ENCODE measurements around the gene REXO4.
"Not testable (repeated sequence)": the region's sequence is repeated elsewhere in the genome, so short reads cannot be mapped to it uniquely, and the experiment has no call there.

REXO4 gene

DNA sequence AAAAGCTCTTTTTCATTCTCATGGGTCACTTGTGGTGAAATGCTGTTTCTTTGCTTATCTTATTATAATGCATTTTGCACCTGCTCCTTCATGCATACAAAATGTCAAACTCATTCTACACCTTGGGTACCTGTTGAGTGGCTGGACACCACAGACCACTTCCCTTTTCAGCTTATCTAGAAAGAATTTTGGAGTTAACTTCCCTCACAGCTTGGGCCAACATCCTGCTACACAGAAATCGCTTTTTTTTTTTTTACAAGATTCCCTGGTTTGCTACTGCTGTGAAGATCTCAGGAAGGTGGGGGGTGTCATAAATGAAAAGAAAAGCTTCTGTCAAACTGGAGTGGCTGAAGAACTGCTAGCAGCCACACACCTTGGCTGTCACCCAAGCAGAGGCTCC, 2.6 kb downstream of the REXO4 start:
- DNase-seq: no peak

DNA sequence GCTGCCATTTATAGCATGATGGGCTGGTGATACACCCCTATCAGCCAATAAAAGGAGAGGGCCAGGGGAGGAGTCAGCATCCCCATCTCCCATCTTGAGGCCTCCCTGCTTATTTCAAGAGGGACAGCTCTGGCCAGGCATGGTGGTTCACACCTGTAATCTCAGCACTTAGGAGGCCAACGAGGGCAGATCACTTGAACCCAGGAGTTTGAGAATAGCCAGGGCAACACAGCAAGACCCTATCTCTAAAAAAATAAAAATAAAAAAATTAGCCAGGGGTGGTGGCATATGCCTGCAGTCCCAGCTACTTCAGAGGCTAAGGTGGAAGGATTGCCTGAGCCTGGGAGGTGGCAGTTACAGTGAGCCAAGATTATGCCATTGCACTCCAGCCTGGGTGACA, 9.8 kb downstream of the REXO4 start:
- no peak for DNase-seq

DNA sequence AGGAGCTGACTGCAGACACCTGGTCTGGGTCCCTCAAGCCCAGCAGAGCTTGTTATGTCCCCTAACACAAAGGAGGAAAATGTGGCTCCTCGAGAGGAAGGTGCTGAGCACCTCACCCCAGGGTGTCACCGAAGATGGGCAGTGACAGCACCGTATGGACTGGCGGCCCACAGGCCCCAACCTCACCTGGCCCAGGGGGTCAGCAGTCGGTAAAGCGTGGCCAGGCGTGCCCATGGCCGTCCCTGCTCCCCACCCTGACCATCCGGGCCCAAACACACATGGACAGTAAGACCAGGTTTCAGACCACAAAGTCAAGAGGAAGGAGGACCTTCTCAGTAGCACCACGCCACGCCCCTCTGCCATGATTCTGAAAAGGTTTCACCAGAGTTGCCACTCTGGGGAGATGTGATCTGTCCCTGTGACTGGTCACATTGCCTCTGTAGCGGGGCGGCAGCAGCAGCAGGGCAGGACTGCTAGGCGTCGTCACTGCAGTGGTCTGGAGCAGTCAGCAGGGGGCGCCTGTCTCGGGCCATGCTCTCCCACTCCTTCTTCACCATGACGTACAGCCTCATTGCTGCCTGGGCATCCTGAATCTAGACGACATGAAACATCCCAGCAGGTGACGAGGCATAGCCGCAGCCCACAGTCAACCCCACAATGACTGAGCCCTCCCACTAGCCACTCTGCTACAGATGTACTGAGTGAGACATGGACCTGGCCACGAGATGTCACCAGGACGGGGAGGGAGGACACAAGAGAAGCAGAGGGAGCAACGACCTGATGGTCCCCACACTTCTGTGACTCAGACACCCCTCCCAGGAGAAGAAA, 11.1 kb downstream of the REXO4 start:
- peak; percentile 78 for DNase-seq

DNA sequence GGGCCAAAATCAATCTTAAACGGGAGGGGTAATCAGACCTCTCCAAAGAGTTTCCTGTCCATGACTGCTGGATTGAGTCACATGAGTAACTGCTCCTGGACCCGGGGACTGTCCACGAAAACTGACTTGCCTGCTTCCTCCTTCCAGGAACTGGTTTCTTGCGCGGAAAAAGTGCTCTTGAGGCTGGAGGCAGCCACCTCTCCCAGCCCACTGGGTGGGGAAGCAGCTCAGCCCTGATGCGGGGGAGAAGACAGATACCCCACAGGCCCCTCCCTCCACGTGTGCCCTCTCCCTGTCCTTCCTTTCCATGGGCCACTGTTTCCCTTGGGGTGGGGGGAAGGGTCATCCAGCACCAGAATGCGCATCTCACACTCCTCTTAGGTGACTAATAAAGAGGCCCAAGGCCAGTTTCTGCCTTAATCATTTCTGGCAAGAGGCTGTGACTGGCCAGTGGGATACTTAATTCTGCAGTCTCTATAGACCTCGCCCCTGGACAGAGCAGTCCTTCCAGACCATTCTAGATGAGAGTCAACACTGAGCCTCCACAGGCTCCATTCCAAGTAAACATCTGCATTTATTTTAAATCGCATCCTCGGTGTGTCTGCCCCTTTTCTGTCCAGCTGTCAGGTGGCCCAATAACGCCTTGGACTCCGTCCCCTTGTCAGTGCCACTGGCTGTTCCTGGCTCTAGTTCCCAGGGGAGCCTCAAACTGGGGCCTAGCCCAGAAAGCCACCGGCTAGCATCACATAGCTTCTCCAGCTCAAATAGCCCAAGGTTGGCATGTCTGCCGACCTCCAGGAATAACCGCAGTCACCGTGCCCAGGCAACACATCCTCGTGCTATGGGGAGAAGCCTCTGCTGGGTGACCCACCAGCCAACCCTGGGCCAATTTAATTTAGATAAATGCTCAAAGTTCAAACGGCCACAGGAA, 12.0 kb downstream of the REXO4 start:
- DNase-seq: no peak

DNA sequence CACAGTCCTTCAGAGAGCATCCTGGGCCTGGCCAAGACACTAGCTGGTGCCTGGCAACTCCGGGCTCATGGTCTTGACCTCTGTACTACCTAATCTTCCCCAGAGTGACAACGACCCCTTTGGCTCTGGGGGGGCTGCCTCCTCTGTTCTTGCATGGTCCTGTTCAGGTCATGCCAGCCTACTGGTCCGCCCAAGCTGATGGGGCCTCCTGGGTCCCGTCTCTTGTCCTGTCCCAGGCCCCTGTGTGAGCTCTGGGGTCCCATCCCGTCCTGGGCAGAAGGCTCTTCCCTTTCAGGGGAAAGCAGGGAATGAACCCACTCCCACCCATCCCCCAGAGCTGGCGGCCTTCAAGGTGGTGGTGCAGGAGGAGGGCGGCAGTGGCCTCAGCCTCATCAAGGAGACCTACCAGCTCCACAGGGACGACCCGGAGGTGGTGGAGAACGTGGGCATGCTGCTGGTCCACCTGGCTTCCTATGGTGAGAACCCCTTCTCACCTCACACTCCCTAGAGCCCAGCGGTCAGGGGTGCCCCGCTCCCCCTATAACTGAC, 13.3 kb downstream of the REXO4 start:
- no peak for DNase-seq

DNA sequence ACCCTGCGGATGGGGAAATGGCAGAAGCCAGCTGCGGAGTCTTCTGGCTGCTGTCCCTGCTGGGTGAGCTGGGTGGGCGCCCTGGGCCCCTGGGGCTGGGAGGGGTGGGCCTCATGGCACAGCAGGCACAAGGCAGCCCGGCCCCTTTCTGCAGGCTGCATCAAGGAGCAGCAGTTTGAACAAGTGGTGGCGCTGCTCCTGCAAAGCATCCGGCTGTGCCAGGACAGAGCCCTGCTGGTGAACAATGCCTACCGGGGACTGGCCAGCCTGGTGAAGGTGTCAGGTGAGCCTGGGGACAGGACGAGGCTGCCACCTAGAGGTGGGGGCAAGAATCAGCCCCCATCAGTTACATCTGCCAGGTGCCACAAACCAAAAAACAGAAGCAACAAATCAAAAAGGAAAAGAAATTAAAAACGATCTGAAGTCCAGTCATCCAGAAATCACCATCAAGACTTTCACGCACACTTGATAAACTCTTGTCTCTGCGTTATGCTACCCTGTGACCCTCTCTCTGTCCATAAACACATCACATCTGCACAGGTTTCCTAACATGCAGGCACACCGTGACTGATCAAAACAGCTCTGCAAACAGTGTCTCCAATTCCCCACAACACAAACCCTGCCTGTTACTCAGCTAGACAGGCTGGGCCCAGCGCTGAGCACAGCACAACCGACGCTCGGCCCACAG, 13.9 kb downstream of the REXO4 start:
- DNase-seq: peak; percentile 48

DNA sequence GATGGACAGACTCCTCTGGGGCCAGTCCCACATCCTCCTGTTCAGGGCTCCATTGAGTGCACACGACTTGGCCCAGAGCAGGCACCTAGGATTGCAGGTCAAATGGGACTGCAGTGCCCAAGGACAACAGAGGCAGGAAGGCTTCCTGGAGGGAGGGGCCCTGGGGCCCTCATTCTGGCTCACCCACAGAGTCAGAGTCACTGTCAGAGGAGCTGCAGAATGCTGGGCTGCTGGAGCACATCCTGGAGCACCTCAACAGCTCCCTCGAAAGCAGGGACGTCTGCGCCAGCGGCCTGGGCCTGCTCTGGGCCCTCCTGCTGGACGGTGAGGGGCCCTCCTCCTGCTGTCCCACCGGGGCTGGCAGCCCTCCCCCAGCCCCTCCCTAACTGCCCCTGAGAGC, 15.1 kb downstream of the REXO4 start:
- DNase-seq: no peak

DNA sequence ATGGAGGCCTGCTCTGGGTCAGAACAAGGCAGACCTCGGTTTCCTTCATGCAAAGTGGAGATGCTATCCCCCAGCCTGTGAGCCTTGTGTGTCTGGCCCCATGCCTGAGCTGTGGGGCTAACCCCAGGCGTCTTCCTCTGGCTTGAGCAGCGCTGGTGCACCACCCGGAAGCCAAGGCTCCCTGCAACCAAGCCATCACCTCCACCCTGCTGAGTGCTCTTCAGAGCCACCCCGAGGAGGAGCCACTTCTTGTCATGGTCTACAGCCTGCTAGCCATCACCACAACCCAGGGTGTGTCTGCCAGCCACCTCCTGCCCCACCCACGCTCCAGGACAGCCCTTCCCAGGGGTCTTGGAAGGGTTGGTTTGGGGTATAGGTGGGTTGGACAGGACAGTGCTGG, 16.2 kb downstream of the REXO4 start:
- DNase-seq: no peak

DNA sequence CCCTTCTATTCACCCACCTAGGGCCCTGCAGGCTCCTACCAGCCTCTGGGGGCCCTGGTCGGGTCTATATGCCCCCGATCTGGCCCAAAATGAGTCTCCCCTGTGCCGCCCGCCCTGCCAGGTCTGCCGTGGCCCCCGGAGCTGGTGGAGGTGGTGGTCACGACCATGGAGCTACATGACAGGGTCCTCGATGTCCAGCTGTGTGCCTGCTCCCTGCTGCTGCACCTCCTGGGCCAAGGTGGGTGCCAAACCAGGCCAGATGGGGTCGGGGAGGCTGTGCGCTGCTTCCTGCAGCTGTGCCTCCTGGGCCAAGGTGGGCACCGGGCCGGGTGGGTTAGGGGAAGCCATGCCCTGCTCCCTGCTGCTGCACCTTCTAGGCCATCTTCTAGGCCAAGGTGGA, 17.5 kb downstream of the REXO4 start:
- no peak for DNase-seq

DNA sequence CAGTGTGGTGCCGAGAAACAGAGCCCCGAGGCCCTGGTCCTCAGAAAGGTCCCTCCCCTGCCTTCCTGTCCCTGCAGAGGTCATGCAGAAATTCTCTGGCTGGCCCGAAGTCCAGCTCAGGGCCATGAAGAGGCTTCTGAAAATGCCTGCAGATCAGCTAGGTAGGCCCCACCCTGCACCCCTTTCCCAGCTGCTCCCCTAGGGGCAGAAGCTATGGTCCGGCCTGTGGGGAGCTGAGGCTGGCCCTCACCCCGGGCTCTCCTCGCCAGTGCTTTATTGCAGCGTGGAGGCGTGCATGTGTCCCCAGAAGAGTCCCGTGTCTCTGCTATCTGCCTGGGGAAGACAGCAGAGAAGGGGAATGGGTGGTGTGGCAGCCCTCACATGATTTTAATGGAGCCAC, 19.9 kb downstream of the REXO4 start:
- no peak for DNase-seq

DNA sequence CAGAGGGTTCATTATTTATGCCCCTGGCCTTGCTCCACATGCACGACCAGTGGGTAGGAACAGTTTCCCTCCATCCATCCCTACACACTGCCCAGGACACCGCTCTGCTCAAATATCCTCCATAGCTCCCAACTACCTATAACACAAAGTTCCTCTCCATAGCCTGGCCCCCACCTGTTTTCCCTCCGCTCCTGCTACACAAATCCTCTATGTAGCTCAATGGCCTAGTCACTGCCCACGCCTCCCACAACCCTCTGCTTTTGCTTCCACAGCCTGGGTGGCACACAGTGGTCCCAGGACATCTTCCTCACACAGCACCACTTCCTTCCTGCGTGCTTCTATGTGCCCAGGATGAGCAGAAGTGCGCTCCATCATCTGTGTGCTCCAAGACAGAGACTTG, 20.4 kb downstream of the REXO4 start:
- no peak for DNase-seq

DNA sequence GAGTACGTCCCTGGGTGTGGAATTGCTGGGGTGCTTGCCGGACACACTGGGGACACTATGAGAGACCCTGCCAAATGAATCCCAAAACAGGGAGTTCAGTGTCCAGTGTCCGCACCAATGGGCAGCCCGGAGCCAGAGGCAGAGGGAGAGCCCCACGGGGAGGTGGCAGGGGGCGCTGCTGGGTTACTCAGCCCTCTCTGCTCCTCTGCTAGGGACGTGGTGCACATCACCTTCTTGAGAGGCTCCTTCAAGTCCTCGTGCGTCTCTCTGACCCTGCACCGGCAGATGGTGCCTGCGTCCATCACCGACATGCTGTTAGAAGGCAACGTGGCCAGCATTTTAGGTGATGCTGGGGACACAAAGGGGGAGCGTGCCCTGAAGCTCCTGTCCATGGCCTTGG, 20.9 kb downstream of the REXO4 start:
- DNase-seq: no peak

DNA sequence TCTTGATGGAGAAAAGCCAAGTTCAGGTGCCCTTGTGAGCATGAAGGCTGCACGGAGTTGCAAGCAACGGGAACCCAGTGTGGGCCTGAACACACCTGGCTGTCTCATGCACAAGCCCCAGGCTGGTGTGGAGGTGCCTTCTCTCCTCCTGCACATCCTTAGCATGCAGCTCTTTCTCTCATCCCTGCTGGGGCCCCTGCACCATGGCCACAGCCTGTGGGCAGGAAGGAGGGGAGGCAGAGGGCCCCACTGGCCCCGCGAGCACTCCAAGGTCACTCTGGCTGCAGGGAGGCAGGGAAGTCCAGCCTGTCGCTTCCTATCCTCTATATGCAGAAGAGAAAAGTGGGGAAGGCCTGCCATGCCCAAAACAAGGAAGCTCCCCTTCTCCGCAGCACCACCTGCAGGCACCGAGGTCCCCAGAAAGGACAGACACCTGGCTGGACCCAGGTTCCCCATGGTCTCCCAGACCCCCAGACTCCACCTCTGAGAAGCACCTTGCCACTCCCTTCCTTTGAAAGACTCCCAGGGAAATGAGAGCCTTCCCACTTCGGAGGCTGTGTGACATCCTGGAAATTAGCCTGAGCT, 23.0 kb downstream of the REXO4 start:
- DNase-seq: no peak

DNA sequence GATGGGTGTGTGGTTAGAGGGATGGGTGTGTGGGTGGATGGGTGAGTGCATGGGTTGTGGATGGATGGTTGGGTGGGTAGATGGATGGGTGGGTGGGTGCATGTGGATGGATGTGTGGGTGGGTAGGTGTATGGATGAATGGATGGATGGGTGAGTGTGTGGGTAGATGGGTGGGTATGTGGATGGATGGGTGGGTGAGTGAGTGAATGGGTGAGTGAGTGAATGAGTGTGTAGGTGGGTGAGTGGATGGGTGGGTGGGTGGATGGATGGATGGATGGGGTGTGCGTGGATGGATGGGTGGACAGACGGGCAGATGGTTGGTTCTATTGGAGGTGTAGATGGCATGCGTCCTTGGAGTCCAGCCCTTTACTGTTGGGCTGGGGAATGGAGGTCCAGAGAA, 24.4 kb downstream of the REXO4 start:
- no peak for DNase-seq

DNA sequence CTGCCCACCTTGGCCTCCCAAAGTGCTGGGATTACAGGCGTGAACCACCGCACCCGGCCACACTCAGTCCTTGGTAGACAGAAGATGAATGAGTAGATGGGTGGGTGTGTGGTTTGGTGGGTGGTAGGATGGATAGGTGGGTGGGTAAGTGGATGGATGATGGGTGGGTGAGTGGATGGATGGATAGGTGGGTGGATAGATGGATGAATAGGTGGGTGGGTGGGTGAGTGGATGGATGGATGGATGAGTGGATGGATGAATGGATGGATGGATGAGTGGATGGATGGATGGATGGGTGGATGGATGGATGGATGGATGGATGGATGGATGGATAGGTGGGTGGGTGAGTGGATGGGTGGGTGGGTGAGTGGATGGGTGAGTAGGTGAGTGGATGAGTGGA, 25.5 kb downstream of the REXO4 start:
- not testable (repeated sequence) for DNase-seq

DNA sequence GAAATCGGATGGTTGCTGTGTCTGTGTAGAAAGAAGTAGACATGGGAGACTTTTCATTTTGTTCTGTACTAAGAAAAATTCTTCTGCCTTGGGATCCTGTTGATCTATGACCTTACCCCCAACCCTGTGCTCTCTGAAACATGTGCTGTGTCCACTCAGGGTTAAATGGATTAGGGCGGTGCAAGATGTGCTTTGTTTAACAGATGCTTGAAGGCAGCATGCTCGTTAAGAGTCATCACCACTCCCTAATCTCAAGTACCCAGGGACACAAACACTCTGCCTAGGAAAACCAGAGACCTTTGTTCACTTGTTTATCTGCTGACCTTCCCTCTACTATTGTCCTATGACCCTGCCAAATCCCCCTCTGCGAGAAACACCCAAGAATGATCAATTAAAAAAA, 26.4 kb downstream of the REXO4 start:
- not testable (repeated sequence) for DNase-seq

DNA sequence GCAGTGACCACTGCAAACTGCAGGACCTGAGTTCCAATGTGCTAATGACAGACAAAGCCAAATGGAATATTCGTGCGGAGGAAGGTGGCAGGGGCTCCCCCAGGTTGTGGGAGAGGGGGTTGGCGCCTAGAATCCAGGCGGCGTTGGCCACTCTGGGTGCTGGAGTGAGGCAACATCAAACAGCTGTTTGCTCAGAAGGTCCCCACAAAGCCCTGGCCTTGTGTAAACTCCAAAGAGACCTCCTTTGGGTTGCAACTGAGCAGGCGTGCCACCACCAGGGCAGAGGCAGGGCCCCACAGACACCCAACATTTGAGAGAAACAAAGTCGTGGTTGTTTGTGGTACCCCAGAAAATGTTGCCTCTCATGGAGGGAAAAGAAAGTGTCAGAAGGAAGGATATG, 27.1 kb downstream of the REXO4 start:
- DNase-seq: no peak

DNA sequence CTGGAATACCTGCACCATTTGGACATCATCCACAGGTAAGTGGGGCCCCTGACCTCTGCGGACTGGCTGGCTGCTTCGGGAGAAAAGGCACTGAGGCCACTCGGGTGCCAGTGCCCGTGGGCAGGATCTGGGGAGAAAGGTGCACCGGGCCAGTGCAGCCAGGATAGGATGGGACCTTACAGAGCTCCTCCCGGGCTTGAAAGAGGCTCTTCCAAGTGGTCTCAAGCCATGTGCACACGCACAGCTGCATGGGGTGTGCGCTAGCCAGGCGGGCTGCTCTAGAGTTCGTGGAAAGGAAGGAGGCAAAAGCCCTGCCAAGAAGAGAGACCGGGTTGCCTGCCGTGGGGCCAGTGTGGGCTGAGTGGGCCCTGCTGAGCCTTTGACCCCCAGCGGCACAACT, 28.2 kb downstream of the REXO4 start:
- DNase-seq: no peak

DNA sequence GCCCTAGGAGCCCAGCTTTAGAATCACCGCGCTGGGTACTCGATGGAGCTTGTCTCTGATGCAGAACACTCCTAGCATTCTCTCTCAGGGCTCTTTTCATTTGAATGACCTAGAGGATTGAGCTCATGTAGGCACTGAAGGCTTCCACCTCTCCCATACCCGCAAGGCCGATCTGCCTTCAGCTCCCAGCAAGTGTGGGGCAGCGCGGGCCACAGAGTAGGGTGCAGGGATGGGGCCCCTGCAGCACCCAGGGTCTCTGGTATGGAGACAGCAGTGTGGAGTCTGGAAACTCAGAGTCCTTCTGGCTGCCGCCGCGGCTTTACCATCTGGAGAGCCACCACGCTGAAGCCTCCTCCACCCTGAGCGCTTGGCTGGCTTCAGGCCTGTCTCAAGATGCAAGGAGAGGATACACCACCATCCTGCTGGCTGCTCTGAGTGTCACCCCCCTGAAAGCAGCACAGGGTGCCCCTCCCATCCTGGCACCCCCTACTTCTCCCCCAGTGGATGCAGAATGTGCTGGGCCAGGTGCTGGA, 28.7 kb downstream of the REXO4 start:
- DNase-seq: no peak

DNA sequence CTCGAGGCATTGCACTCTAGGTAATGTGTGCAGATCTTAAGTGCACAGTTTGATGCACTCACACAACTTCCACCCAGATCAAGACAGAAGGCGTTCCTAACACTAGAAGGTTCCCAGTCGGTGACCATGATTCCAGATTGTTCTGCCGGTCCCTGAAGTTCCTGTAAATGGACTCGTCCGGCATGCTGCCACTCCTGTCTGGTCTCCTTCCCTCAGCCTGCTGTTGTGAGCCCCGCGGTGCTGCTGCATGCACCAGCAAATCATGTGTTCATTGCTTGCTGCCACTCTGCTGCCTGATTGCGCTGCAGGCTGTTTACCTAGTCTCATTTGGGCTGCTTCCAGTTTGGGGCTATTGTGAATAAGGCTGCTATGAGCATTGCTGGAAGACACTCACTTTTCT, 30.1 kb downstream of the REXO4 start:
- no peak for DNase-seq

DNA sequence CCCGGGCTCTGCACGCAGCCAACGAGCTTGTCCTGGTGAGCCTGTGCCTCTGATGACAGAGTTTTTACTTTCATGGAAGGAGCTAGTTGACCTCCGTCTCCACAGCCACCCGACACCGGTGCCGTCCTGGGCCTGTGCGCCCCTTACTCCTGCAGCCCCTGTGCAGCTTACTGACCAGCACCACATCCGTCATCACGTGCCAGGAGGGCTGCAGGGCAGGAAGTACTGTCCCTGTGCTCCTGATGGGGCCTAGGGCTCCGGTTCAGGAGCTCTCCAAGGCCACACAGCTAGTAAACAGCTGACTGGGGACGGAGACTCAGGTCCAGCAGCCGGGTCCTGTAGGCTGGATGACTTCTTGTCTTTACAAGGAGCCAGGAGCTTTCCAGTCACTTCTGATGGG, 31.5 kb downstream of the REXO4 start:
- DNase-seq: no peak

DNA sequence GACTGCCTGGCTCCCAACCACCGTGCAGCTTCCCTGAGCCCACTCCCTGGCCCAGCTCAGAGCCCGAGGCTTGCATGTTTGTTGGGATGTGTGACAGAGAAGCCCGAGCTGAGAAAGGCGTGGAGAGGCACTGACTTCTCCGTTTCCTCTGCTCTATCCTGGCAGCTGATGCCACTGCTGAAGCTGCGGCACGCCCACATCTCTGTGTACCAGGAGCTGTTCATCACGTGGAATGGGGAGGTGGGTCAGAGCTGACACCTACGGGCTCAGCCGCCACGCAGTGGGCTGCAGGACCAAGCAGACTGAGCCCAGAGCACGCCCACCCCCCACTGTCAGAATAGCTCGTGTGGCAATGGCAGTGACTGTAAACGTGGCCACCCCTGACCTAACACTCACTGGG, 32.4 kb downstream of the REXO4 start:
- DNase-seq: no peak

Measured in CD4-positive, alpha-beta T cell treated with Interferon gamma for 1 hour (primary cell).